Mucosa of rectum (tissue), 2 donors: ENCODE measurements around the gene FOXD2.

Experiments used
- H3K27ac ChIP-seq, 2 donors: one replicate each; pipeline ENCODE4 v1.7.0; 2013; ENCODE audit warnings: inconsistent platforms in 2 of 2, low read depth in 2 of 2, low read length in 2 of 2
- H3K27me3 ChIP-seq, 2 donors: one replicate each; pipeline ENCODE4 v1.7.0; 2013; ENCODE audit warnings: low read length in 2 of 2; ENCODE audit not compliant: control insufficient read depth in 2 of 2, insufficient read depth in 2 of 2
- H3K36me3 ChIP-seq, 2 donors: one replicate each; pipeline ENCODE4 v1.7.0; 2013; ENCODE audit warnings: low read length in 2 of 2; ENCODE audit not compliant: control insufficient read depth in 2 of 2, insufficient read depth in 2 of 2
- H3K4me1 ChIP-seq, 2 donors: one replicate each; pipeline ENCODE4 v1.7.0; 2013; ENCODE audit warnings: low read length in 2 of 2, mild to moderate bottlenecking in 1 of 2; ENCODE audit not compliant: control insufficient read depth in 2 of 2, insufficient read depth in 2 of 2
- H3K4me3 ChIP-seq, 2 donors: one replicate each; pipeline ENCODE4 v1.7.0; 2013; ENCODE audit warnings: low read length in 2 of 2
- H3K9ac ChIP-seq, 2 donors: one replicate each; pipeline ENCODE4 v1.7.0; 2013; ENCODE audit warnings: low read length in 2 of 2, low read depth in 1 of 2, mild to moderate bottlenecking in 1 of 2
- H3K9me3 ChIP-seq, 2 donors: one replicate each; pipeline ENCODE4 v1.7.0; 2013; ENCODE audit warnings: low read length in 2 of 2; ENCODE audit not compliant: control insufficient read depth in 2 of 2
- donor health status: healthy.
- donor health status: Normal muscosa, but diverticular disease.

Gene FOXD2

GRCh38 chr1:47433037-47433421, 4.8 kb upstream of the FOXD2 start:
- Histone ChIP-seq H3K36me3 (peaks cover 0 to 6% of the 10 kb centered on the region in 2 donors), H3K4me3 (peak overlapping the region; percentile 86 to 87), H3K9me3 (no peaks in the 10 kb centered on the region), H3K4me1 (peaks cover 33 to 38% of the 10 kb centered on the region in 2 donors), H3K27ac (peak overlapping the region; percentile 78), H3K9ac (peak overlapping the region; percentile 52 to 72), H3K27me3 (peaks cover 0 to 10% of the 10 kb centered on the region in 2 donors)

DNA sequence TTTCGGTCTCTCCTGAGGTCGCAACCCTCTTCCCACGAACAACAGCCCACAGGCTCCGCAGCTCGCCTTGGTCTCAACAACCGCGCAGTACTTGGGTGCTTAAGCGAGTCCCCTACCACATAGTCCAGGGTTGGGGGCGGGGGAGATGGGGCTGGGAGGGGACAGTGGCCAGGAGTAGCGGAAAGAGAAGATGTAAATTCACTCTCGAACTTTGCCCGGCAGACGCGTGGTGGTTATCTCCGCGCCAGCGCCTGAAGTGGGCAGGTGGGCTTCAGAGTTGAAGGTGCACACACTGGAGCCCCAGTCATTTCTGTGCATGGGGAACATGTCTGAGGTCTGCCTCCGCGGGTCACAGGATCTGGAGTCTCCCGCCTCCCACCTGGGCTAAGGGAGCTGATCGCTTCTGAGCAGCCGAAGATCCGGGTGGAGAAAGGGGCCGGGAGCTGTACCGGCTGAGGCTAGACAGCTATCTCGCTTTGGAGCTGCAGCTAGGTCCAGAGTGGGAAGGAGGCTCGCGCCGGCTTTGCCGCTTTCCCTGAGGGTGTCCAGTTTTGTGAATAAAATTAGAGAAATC, 4.3 kb upstream of the FOXD2 start:
- Histone ChIP-seq H3K9ac (peak overlapping the region; percentile 52 to 94), H3K4me3 (peak overlapping the region; percentile 86 to 87), H3K4me1 (peaks cover 33 to 38% of the 10 kb centered on the region in 2 donors), H3K27ac (peak overlapping the region; percentile 78), H3K9me3 (no peaks in the 10 kb centered on the region), H3K36me3 (peaks cover 0 to 6% of the 10 kb centered on the region in 2 donors), H3K27me3 (peaks cover 0 to 10% of the 10 kb centered on the region in 2 donors)

DNA sequence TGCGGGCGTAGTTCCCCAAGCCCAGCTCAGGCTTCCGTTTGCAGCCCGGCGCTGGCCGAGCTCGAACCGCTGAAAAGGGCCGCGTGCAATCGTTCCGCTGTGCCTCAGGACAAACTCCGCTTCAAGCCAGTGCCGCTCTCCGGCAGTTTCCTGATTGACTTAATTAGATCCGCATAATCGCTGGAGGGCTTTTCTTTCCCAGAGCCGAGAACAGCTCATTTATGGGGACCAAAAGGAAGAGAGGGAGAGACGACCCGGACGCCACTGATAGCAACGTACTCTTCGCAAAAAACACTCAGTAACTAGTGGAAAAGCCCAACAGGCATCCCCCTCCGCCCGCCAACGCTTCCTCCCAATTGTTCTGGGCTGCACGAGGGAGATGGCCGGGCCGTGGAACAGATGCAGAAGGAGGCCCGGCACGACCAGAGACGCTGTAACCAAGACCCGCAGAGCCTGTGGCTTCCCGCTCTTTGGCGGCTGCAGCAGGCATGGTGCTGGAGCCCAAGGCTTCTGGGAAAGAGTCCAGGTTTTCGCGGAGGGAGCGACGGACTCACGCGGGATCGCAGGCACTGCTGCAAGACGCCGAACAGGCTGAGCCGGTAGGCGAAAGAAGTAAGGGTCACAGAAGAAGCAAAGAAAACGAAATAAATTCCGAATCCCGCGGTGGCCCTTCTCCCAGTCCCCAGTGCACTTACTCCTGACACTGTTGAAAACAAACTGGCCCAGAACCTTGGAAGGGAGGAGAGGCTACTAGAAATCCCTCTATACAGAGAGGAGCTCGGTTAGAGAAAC, 3.6 kb upstream of the FOXD2 start:
- H3K27ac ChIP-seq: peak overlapping the region; percentile 48 to 78
- H3K4me3 ChIP-seq: peak overlapping the region; percentile 86 to 87
- H3K36me3 ChIP-seq: peaks cover 0 to 6% of the 10 kb centered on the region in 2 donors
- H3K9me3 ChIP-seq: no peaks in the 10 kb centered on the region
- H3K27me3 ChIP-seq: peaks cover 0 to 10% of the 10 kb centered on the region in 2 donors
- peak overlapping the region; percentile 75 to 94 for H3K9ac ChIP-seq
- peaks cover 33 to 38% of the 10 kb centered on the region in 2 donors for H3K4me1 ChIP-seq

- Histone ChIP-seq H3K9me3 (no peaks in the 10 kb centered on the region), H3K4me1 (peaks cover 33 to 38% of the 10 kb centered on the region in 2 donors), H3K36me3 (peaks cover 0 to 6% of the 10 kb centered on the region in 2 donors), H3K4me3 (peak overlapping the region; percentile 86 to 87), H3K9ac (peak overlapping the region; percentile 76 to 94), H3K27me3 (peaks cover 0 to 13% of the 10 kb centered on the region in 2 donors), H3K27ac (peak overlapping the region; percentile 91 to 96)
Observed at GRCh38 chr1:47435506-47436303, 2.1 kb upstream of the FOXD2 start.

GRCh38 chr1:47436304-47436978, 1.4 kb upstream of the FOXD2 start:
- Histone ChIP-seq H3K9ac (peak overlapping the region; percentile 76 to 94), H3K4me1 (peaks cover 29 to 35% of the 10 kb centered on the region in 2 donors), H3K36me3 (peaks cover 0 to 2% of the 10 kb centered on the region in 2 donors), H3K27me3 (peaks cover 0 to 13% of the 10 kb centered on the region in 2 donors), H3K9me3 (no peaks in the 10 kb centered on the region), H3K4me3 (peak overlapping the region; percentile 86 to 87), H3K27ac (peak overlapping the region; percentile 91 to 96)

GRCh38 chr1:47436979-47437446, 831 bp upstream of the FOXD2 start:
- Histone ChIP-seq H3K4me1 (peaks cover 24 to 29% of the 10 kb centered on the region in 2 donors), H3K27me3 (peaks cover 0 to 18% of the 10 kb centered on the region in 2 donors), H3K4me3 (peak overlapping the region; percentile 86 to 87), H3K36me3 (no peaks in the 10 kb centered on the region), H3K27ac (peak overlapping the region; percentile 91 to 96), H3K9ac (peak overlapping the region; percentile 76 to 94), H3K9me3 (no peaks in the 10 kb centered on the region)

GRCh38 chr1:47438165-47439016, 547 bp downstream of the FOXD2 start:
- peak overlapping the region; percentile 91 to 96 for H3K27ac ChIP-seq
- peaks cover 13 to 25% of the 10 kb centered on the region in 2 donors for H3K4me1 ChIP-seq
- peak overlapping the region; percentile 70 to 87 for H3K4me3 ChIP-seq
- peaks cover 7 to 25% of the 10 kb centered on the region in 2 donors for H3K27me3 ChIP-seq
- H3K36me3 ChIP-seq: no peaks in the 10 kb centered on the region
- H3K9ac ChIP-seq: peak overlapping the region; percentile 63 to 94
- no peaks in the 10 kb centered on the region for H3K9me3 ChIP-seq

- Histone ChIP-seq H3K27me3 (peaks cover 7 to 24% of the 10 kb centered on the region in 2 donors), H3K36me3 (no peaks in the 10 kb centered on the region), H3K4me1 (peaks cover 10 to 24% of the 10 kb centered on the region in 2 donors), H3K4me3 (peak overlapping the region; percentile 70 to 87), H3K9me3 (no peaks in the 10 kb centered on the region), H3K27ac (peak overlapping the region; percentile 91 to 96), H3K9ac (peak overlapping the region; percentile 83 to 94)
Observed at GRCh38 chr1:47439017-47439818, 1.4 kb downstream of the FOXD2 start.
